HG03565 (cell line): Measurements from ENCODE around the gene TGFBI.

Experiments
- ATAC-seq: cut with Tn5 transposase; IDR thresholded peaks from one replicate; pipeline ENCODE4 v1.9.1; 2021; ENCODE audit warnings: mild to moderate bottlenecking, moderate library complexity; ENCODE audit not compliant: unreplicated experiment

TGFBI gene

DNA sequence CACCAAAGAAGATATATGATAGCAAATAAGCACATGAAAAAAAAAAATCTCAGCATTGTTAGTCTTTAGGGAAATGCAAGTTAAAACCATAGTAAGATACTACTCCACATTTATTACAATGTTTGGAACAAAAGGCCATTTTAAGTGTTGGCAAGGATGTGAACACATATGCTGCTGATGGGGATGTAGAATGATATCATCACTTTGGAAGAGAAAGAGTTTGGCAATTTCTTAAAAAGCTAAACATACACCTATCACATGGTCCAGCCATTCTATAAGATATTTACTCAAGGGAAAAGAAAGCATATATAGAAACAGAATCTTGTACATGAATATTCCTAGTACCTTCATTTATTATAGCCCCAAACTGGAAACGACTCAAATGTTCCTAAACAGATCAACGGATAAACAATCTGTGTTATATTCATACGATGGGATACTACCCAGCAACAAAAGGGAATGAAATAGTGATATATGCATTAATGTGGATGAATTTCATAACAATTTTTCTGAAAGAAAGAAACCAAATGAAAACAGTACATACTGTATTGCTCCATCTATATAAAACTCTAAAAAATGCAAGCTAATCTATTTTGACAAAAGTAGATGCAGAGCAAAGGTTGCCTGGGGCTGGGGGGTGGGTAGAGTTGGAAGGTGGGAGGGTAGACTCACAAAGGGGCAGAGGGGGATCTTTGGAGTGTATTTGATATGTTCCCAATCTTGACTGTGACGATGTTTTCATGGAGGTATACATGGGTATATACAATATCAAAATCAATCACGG lies 58.2 kb downstream of the TGFBI start:
- no peak for ATAC-seq

DNA sequence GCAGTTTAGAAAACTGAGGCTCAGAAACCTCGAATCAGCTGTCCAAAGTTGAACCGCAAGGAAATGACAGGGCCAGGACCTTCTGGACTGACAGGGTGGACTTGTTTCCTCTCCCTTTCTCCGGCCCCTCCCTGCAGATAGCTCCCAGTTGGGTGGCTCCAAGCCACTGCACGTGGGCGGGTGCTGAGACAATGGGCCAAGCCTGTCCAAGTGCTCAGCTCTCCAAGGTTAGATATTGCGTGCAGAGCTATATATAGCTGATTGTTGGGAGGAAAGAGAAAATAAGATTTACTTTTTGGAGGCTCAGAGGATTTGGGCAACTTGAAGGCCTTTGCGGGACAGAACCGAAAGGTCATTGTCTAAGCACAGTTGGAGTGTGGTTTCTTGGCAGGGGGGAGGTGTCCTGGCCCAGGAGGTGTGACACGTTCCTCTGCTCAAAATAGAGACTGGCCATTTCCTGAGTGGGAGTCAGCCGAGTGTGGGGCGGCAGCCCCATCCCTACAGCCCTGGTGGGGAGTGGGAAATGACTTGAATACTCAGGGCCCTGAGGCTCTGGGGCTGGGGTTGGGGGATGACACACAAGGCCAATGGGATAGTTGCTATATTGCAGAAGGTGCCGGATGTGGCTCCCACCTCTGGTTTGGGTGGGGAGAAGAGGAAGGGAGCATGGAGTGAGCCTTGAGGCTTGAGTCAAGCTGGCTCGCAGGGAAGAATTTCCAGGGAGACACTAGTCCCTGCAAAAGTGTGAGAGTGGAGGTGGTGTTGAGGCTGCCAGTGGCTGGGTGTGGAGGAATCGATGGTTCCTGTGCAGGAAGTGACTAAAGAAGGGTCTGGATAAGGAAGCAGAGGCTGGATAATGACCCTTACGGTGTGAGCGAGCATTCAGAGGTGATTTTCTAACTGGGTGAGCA lies 59.4 kb downstream of the TGFBI start:
- ATAC-seq: no peak

GRCh38 chr5:136089791-136090190 lies 61.0 kb downstream of the TGFBI start:
- no peak for ATAC-seq

DNA sequence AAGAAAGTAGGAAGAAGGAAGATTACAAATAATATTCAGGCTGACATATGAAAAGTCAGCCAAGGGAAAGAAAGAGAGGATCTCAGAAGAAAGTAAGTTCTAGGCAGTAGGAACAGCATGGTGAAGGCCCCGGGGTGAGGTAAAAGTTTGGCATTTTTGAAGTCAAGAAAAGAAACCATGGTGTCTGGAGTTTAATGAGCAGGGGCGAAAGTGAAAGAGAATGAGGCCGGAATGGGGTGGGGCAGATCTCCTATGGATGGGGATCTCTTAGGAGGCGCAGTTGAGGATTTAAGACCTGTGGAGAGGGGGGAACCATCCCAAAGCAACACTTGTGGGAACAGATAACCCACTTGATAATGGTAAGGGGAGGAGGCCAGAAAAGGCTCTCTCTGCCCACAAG lies 61.5 kb downstream of the TGFBI start:
- ATAC-seq: no peak

GRCh38 chr5:136094189-136094912 lies 65.6 kb downstream of the TGFBI start:
- ATAC-seq: no peak

GRCh38 chr5:136094913-136095641 lies 66.3 kb downstream of the TGFBI start:
- ATAC-seq: no peak

DNA sequence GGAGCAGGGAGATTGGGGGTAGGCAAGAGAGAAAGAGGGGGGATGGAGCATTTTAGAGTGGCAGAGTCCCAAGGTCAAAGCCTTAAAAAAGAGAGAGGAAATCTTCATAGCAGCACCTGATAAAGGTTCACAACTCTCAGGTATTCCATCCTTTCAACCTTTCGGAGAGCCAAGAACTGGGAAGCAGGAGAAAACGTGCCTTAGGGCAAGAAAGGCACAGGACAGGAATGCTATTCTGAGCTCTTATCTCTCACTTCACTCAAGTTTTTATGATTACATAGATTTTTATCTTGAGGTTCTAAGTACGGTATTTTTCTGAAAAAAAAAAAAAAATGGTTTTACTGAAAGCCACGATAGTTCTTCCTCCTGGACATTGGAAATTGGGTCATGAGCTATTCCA lies 69.4 kb downstream of the TGFBI start:
- no peak for ATAC-seq

DNA sequence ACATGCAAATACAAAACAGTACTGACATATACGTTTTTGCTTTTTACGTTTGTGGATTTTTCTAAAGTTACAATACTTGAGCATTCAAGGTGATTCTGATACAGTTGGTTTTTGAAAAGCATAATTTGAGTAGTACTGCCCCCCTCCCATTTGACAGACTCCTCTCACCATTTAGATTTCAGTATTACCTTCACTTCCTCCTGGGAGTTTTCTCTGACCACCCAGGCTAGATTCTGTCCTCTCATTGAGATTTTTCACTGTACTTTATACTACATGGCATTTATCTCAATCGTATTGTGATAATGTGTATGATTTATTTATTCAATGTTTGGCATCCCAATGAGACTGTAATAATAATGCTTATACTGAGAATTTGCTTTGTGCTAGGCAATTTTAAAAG lies 71.1 kb downstream of the TGFBI start:
- ATAC-seq: no peak

GRCh38 chr5:136101884-136102283 lies 73.1 kb downstream of the TGFBI start:
- no peak for ATAC-seq

- no peak for ATAC-seq
These were observed 74.3 kb downstream of the TGFBI start for GRCh38 chr5:136103118-136103517.

DNA sequence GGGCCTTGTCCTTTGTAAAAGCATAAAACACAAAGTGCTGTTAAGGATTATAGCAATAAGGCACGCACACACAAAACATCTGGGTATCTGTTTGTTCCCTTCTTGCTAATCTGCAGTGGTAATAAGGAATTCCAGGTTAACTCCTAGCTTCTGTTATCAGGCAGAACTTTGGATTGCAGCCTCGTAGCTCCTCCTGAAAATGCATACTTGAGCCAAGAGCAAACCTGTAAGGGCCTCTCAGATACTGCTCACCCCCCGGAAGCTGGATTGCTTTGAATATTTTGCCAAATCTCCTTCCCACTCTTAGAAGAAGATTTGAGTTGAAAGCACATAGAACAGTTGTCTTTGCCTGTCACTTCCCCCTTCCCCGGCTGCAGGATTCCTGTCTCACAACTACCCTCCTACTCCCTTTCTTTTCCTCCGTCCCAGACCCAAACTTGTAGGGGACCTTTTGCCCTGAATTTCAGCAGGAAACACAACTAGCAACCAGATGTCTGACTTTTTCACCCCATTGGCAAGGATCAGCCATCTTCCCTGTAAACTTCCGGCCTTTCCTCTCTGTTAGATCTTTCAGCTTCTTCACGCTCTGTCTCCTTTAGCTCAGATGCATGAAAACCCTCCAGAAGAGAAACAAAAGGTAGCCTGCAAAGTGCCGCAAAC lies 75.6 kb downstream of the TGFBI start:
- no peak for ATAC-seq

DNA sequence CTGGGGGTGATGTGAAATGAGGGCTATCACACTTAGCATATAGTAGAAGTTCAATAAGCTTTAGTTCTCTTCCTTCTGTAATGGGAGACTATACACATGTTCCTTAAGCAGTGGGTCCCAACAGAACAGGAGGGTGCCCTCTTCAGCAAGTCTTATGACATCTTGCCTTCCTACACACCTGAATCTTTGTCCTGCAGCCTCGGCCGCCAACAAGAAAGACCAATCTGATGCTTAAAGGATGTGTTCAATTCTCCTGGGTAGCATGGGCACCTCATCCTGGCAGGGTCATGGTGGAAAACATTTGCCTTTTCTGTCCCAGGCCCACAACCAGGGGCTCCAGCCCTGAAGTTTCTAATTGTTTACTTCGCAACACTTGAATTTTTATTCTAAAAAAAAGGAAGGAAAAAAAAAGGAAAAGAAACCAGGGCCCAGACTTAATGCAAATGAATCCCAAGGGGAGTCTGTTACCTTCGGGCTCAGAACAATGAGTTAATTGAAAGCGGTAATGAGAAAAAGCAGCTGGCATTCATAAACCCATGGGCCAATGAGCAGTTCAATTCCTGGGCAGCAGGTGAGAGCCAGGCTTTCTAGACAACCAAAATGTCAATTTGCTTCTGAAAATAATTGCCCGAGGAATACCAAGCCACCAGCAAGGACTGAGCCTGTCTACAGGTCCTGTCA lies 77.7 kb downstream of the TGFBI start:
- ATAC-seq: no peak

GRCh38 chr5:136108180-136108611 lies 79.4 kb downstream of the TGFBI start:
- ATAC-seq: peak; percentile 53

GRCh38 chr5:136108766-136109165 lies 80.0 kb downstream of the TGFBI start:
- no peak for ATAC-seq

DNA sequence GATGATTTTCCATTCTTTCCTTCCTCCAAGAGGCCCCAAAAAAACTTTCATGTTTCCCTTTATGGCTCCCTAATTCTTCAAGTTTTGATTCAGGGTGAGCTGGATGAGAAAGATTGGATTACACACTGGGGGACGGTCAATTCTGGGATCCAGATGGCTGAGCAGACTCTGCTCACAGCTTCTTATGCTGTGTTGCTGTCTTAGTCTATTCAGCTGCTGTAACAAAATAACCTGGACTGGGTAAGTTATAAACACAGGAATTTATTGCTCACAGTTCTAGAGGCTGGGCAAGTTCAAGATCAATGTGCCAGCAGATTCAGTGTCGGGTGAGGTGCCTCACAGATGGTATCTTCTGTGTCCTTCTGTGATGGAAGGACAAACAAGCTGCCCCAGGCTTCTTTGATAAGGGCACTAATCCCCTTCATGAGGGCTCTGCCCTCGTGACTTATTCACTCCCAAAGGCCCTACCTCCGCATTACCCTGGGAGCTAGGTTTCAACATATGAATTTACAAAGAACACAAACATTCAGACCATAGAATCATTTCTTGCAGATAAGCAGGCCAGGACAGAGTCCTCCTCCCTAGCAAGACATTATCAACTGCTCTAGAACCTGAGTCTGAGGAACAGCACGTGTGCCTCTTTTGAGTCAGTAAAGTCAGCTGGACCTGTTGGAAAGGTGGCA lies 80.8 kb downstream of the TGFBI start:
- no peak for ATAC-seq
